Calu3 (cell line): ENCODE results near the gene XPR1. TPM values are rescaled to one million over a fixed set of nuclear protein-coding genes. Genes with fewer than 3 reads are reported as not detected.

ENCODE experiments used
- BruUV-seq: library from RNA; stranded (reverse); fragments of 400-500 nt; replicated peaks from 2 replicates; lab custom pipeline; 2021; lab: Mats Ljungman, UMichigan
- CTCF ChIA-PET: fragments of 300-600 bp; sonication (Branson Sonifier 250); formaldehyde crosslinking; loops from one replicate; lab custom pipeline; 2022; ENCODE audit warnings: antibody characterized with exemption; lab: Charles Lee
- DNase-seq: peaks from one replicate; pipeline ENCODE4 v3.0.0; 2022
- H3K27ac Mint-ChIP-seq: one replicate; pipeline ENCODE4 v1.8.0; 2022; ENCODE audit warnings: mixed read lengths; ENCODE audit not compliant: unreplicated experiment
- H3K27me3 Mint-ChIP-seq: one replicate; pipeline ENCODE4 v1.8.0; 2022; ENCODE audit warnings: mixed read lengths; ENCODE audit not compliant: unreplicated experiment
- H3K36me3 Mint-ChIP-seq: one replicate; pipeline ENCODE4 v1.8.0; 2022; ENCODE audit warnings: mild to moderate bottlenecking, moderate library complexity, mixed read lengths; ENCODE audit not compliant: insufficient read depth, unreplicated experiment
- H3K4me1 Mint-ChIP-seq: one replicate; pipeline ENCODE4 v1.8.0; 2022; ENCODE audit warnings: mild to moderate bottlenecking, low read depth, mixed read lengths; ENCODE audit not compliant: unreplicated experiment
- H3K4me3 Mint-ChIP-seq: one replicate; pipeline ENCODE4 v1.8.0; 2022; ENCODE audit warnings: mild to moderate bottlenecking, low read depth, moderate library complexity, mixed read lengths; ENCODE audit not compliant: unreplicated experiment
- H3K9me3 Mint-ChIP-seq: one replicate; pipeline ENCODE4 v1.8.0; 2022; ENCODE audit warnings: low read depth, mixed read lengths; ENCODE audit not compliant: unreplicated experiment
- CTCF ChIP-seq: fragments of 200-600 bp; IDR thresholded peaks from one replicate; pipeline ENCODE4 v1.8.0; 2022; ENCODE audit warnings: antibody characterized with exemption; ENCODE audit not compliant: unreplicated experiment
- intact Hi-C: fragments of 100-400 bp; cut with micrococcal nuclease; formaldehyde crosslinking; loops from one replicate; pipeline ENCODE4 v1.10.0; 2022; ENCODE audit not compliant: unreplicated experiment
- total RNA-seq: library from RNA; stranded (reverse); gene quantifications from 2 replicates; pipeline ENCODE4 v1.2.3, GENCODE V29; 2022

XPR1 gene
- total RNA-seq, 1 experiment from 2014 or later: 44.5 TPM

- BruUV-seq: no TSS peak
- Mint-ChIP-seq H3K36me3 (no peaks in the 10 kb centered on the region), H3K4me3 (no peak overlapping the region), H3K9me3 (no peaks in the 10 kb centered on the region), H3K4me1 (peaks cover 11% of the 10 kb centered on the region), H3K27me3 (no peaks in the 10 kb centered on the region), H3K27ac (no peak overlapping the region)
- intact Hi-C loops: loop anchor here (5.0 kb wide), 2 partner anchors 86 to 258 kb away; no protein-coding TSS in a partner anchor
- CTCF ChIA-PET: no interaction called here
- TF ChIP-seq CTCF: no peak
- no peak for DNase-seq
Measured at GRCh38 chr1:180775801-180776200, 144.0 kb downstream of the XPR1 start.

- Mint-ChIP-seq H3K36me3 (no peaks in the 10 kb centered on the region), H3K9me3 (no peaks in the 10 kb centered on the region), H3K27me3 (no peaks in the 10 kb centered on the region), H3K4me1 (peaks cover 11% of the 10 kb centered on the region), H3K4me3 (no peak overlapping the region), H3K27ac (no peak overlapping the region)
- no peak for TF ChIP-seq CTCF
- no peak for DNase-seq
- intact Hi-C loops: loop anchor here (5.0 kb wide), 2 partner anchors 85 to 260 kb away; no protein-coding TSS in a partner anchor
- CTCF ChIA-PET: no interaction called here
- no TSS peak for BruUV-seq
Measured at GRCh38 chr1:180777072-180777689, 145.4 kb downstream of the XPR1 start.

- BruUV-seq: no TSS peak
- CTCF ChIA-PET: interaction anchor here (0.6 to 1.2 kb wide), 3 partner anchors 84 to 688 kb away, joined by 3 read pairs; no protein-coding TSS in a partner anchor
- TF ChIP-seq CTCF: peak; percentile 63
- Mint-ChIP-seq H3K27ac (no peak overlapping the region), H3K27me3 (no peaks in the 10 kb centered on the region), H3K4me3 (no peak overlapping the region), H3K4me1 (peaks cover 11% of the 10 kb centered on the region), H3K9me3 (no peaks in the 10 kb centered on the region), H3K36me3 (no peaks in the 10 kb centered on the region)
- DNase-seq: peak; percentile 48
- intact Hi-C loops: loop anchor here (1.0 to 5.0 kb wide), 4 partner anchors 83 to 262 kb away; no protein-coding TSS in a partner anchor
Measured at GRCh38 chr1:180778782-180779398, 147.1 kb downstream of the XPR1 start.

GRCh38 chr1:180779584-180779983 is 147.8 kb downstream of the XPR1 start:
- peaks cover 11% of the 10 kb centered on the region for H3K4me1 Mint-ChIP-seq
- no peak overlapping the region for H3K27ac Mint-ChIP-seq
- BruUV-seq: no TSS peak
- no peak for DNase-seq
- intact Hi-C loops: loop anchor here (1.0 to 5.0 kb wide), 4 partner anchors 83 to 262 kb away; no protein-coding TSS in a partner anchor
- H3K36me3 Mint-ChIP-seq: no peaks in the 10 kb centered on the region
- no peak overlapping the region for H3K4me3 Mint-ChIP-seq
- CTCF ChIA-PET: no interaction called here
- no peak for TF ChIP-seq CTCF
- H3K9me3 Mint-ChIP-seq: no peaks in the 10 kb centered on the region
- no peaks in the 10 kb centered on the region for H3K27me3 Mint-ChIP-seq
